ENCODE measurements around the gene MAP2. TPM values are rescaled to one million over a fixed set of nuclear protein-coding genes. Genes with fewer than 3 reads are reported as not detected.

The MAP2 gene
- total and polyA plus RNA-seq, 2 experiments from 2014 or later: 2.9 to 4.4 TPM

DNA sequence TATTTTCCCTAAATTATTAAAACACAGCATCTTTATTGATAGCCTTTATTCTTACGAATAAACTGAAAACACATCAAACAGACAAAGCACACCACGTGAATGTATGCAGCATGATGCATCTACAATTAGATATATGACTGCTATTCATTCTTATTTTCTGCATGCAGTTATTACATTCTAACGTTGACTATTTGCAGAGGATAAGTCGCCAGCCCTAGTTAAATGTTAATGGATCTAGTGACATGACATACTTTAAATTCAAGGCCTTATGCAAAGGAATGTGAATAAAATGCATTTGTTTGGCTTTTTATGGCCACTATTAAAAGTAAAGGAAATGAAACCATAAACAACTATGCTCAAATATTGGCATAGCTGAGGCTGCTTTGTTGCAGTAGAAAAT lies 172.4 kb downstream of the MAP2 start:
- Mint-ChIP-seq H3K27ac (no peak overlapping the region), H3K27me3 (ENCODE audit: insufficient read depth, low read depth, poor library complexity) (no peaks in the 10 kb centered on the region), H3K4me1 (peaks cover 3% of the 10 kb centered on the region; the same call in 1 of the 3 replicates), H3K4me3 (no peak overlapping the region), H3K36me3 (ENCODE audit: low read depth) (no peaks in the 10 kb centered on the region), H3K9me3 (no peaks in the 10 kb centered on the region)
- DNase-seq (ENCODE audit: low spot score) (no peak), ATAC-seq (no peak)
- Histone ChIP-seq H2AFZ (no peak overlapping the region), H3K27me3 (ENCODE audit: insufficient read depth) (no peaks in the 10 kb centered on the region), H3K4me1 (ENCODE audit: insufficient read depth) (0 out of 2 replicates have a peak, but pooled peaks cover 1% of the 10 kb centered on the region), H3K4me2 (no peak overlapping the region), H3F3A (replicated peaks; ENCODE audit: low read depth) (no peaks in the 10 kb centered on the region), H3K36me3 (ENCODE audit: insufficient read depth) (no peaks in the 10 kb centered on the region), H3K4me3 (no peak overlapping the region), H3K79me2 (replicated peaks; ENCODE audit: insufficient read depth) (no peaks in the 10 kb centered on the region), H3K27ac (ENCODE audit: low read depth) (no peak overlapping the region), H4K20me1 (replicated peaks; ENCODE audit: insufficient read depth) (no peaks in the 10 kb centered on the region), H3K9me2 (ENCODE audit: insufficient read depth) (no peaks in the 10 kb centered on the region)
- TF ChIP-seq NANOG (IDR thresholded peaks at IDR 0.05; ENCODE audit: borderline replicate concordance) (no peak), EZH2 (IDR thresholded peaks at IDR 0.05; ENCODE audit: low read depth, unreplicated experiment) (no peak), CREB1 (CRISPR knock-in tag; IDR thresholded peaks at IDR 0.05; ENCODE audit: low read depth) (no peak), EZH2phosphoT487 (IDR thresholded peaks at IDR 0.05; ENCODE audit: unreplicated experiment) (no peak), ZNF331 (CRISPR knock-in tag; IDR thresholded peaks at IDR 0.05; ENCODE audit: low read depth) (no peak), ZNF114 (CRISPR knock-in tag; IDR thresholded peaks at IDR 0.05) (no peak), POLR2AphosphoS5 (IDR thresholded peaks at IDR 0.05; ENCODE audit: low read depth) (no peak), STAT1 (IDR thresholded peaks at IDR 0.05; ENCODE audit: unreplicated experiment) (no peak), JUNB (IDR thresholded peaks at IDR 0.05; ENCODE audit: unreplicated experiment) (no peak)
- TF ChIP-seq, protein P1, sequence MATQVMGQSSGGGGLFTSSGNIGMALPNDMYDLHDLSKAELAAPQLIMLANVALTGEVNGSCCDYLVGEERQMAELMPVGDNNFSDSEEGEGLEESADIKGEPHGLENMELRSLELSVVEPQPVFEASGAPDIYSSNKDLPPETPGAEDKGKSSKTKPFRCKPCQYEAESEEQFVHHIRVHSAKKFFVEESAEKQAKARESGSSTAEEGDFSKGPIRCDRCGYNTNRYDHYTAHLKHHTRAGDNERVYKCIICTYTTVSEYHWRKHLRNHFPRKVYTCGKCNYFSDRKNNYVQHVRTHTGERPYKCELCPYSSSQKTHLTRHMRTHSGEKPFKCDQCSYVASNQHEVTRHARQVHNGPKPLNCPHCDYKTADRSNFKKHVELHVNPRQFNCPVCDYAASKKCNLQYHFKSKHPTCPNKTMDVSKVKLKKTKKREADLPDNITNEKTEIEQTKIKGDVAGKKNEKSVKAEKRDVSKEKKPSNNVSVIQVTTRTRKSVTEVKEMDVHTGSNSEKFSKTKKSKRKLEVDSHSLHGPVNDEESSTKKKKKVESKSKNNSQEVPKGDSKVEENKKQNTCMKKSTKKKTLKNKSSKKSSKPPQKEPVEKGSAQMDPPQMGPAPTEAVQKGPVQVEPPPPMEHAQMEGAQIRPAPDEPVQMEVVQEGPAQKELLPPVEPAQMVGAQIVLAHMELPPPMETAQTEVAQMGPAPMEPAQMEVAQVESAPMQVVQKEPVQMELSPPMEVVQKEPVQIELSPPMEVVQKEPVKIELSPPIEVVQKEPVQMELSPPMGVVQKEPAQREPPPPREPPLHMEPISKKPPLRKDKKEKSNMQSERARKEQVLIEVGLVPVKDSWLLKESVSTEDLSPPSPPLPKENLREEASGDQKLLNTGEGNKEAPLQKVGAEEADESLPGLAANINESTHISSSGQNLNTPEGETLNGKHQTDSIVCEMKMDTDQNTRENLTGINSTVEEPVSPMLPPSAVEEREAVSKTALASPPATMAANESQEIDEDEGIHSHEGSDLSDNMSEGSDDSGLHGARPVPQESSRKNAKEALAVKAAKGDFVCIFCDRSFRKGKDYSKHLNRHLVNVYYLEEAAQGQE (IDR thresholded peaks at IDR 0.05; ENCODE audit: unreplicated experiment): no peak
- TF ChIP-seq, protein P2, sequence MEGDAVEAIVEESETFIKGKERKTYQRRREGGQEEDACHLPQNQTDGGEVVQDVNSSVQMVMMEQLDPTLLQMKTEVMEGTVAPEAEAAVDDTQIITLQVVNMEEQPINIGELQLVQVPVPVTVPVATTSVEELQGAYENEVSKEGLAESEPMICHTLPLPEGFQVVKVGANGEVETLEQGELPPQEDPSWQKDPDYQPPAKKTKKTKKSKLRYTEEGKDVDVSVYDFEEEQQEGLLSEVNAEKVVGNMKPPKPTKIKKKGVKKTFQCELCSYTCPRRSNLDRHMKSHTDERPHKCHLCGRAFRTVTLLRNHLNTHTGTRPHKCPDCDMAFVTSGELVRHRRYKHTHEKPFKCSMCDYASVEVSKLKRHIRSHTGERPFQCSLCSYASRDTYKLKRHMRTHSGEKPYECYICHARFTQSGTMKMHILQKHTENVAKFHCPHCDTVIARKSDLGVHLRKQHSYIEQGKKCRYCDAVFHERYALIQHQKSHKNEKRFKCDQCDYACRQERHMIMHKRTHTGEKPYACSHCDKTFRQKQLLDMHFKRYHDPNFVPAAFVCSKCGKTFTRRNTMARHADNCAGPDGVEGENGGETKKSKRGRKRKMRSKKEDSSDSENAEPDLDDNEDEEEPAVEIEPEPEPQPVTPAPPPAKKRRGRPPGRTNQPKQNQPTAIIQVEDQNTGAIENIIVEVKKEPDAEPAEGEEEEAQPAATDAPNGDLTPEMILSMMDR (conservative IDR thresholded peaks at IDR 0.05; ENCODE audit: low read depth in 2 of 2): no peak
- TF ChIP-seq, protein P3, sequence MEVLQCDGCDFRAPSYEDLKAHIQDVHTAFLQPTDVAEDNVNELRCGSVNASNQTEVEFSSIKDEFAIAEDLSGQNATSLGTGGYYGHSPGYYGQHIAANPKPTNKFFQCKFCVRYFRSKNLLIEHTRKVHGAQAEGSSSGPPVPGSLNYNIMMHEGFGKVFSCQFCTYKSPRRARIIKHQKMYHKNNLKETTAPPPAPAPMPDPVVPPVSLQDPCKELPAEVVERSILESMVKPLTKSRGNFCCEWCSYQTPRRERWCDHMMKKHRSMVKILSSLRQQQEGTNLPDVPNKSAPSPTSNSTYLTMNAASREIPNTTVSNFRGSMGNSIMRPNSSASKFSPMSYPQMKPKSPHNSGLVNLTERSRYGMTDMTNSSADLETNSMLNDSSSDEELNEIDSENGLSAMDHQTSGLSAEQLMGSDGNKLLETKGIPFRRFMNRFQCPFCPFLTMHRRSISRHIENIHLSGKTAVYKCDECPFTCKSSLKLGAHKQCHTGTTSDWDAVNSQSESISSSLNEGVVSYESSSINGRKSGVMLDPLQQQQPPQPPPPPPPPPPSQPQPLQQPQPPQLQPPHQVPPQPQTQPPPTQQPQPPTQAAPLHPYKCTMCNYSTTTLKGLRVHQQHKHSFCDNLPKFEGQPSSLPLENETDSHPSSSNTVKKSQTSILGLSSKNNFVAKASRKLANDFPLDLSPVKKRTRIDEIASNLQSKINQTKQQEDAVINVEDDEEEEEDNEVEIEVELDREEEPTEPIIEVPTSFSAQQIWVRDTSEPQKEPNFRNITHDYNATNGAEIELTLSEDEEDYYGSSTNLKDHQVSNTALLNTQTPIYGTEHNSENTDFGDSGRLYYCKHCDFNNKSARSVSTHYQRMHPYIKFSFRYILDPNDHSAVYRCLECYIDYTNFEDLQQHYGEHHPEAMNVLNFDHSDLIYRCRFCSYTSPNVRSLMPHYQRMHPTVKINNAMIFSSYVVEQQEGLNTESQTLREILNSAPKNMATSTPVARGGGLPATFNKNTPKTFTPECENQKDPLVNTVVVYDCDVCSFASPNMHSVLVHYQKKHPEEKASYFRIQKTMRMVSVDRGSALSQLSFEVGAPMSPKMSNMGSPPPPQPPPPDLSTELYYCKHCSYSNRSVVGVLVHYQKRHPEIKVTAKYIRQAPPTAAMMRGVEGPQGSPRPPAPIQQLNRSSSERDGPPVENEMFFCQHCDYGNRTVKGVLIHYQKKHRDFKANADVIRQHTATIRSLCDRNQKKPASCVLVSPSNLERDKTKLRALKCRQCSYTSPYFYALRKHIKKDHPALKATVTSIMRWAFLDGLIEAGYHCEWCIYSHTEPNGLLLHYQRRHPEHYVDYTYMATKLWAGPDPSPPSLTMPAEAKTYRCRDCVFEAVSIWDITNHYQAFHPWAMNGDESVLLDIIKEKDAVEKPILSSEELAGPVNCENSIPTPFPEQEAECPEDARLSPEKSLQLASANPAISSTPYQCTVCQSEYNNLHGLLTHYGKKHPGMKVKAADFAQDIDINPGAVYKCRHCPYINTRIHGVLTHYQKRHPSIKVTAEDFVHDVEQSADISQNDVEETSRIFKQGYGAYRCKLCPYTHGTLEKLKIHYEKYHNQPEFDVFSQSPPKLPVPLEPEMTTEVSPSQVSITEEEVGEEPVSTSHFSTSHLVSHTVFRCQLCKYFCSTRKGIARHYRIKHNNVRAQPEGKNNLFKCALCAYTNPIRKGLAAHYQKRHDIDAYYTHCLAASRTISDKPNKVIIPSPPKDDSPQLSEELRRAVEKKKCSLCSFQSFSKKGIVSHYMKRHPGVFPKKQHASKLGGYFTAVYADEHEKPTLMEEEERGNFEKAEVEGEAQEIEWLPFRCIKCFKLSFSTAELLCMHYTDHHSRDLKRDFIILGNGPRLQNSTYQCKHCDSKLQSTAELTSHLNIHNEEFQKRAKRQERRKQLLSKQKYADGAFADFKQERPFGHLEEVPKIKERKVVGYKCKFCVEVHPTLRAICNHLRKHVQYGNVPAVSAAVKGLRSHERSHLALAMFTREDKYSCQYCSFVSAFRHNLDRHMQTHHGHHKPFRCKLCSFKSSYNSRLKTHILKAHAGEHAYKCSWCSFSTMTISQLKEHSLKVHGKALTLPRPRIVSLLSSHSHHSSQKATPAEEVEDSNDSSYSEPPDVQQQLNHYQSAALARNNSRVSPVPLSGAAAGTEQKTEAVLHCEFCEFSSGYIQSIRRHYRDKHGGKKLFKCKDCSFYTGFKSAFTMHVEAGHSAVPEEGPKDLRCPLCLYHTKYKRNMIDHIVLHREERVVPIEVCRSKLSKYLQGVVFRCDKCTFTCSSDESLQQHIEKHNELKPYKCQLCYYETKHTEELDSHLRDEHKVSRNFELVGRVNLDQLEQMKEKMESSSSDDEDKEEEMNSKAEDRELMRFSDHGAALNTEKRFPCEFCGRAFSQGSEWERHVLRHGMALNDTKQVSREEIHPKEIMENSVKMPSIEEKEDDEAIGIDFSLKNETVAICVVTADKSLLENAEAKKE (CRISPR knock-in tag; IDR thresholded peaks at IDR 0.05): no peak
- TF ChIP-seq, protein P4, sequence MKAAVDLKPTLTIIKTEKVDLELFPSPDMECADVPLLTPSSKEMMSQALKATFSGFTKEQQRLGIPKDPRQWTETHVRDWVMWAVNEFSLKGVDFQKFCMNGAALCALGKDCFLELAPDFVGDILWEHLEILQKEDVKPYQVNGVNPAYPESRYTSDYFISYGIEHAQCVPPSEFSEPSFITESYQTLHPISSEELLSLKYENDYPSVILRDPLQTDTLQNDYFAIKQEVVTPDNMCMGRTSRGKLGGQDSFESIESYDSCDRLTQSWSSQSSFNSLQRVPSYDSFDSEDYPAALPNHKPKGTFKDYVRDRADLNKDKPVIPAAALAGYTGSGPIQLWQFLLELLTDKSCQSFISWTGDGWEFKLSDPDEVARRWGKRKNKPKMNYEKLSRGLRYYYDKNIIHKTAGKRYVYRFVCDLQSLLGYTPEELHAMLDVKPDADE (IDR thresholded peaks at IDR 0.05): no peak

Measured in GM23338 (cell line).